ENCODE data around the gene CNTNAP2.

GRCh38 chr7:147171013-147171391, 1054.4 kb downstream of the CNTNAP2 start:
- TF ChIP-seq EZH2 (IDR thresholded peaks at IDR 0.05; ENCODE audit: insufficient read depth, poor library complexity, severe bottlenecking) (no peak), EZH2phosphoT487 (IDR thresholded peaks at IDR 0.05; ENCODE audit: insufficient read depth, low read depth) (no peak)

All from GM23248 (cell line).